Ascending aorta (tissue), 2 donors: Measurements from ENCODE around the gene SERINC5. TPM values are rescaled to one million over a fixed set of nuclear protein-coding genes. Genes with fewer than 3 reads are reported as not detected.
"Not testable (repeated sequence)": the region's sequence is repeated elsewhere in the genome, so short reads cannot be mapped to it uniquely, and the experiment has no call there.

Experiments
- DNase-seq, 2 donors: peaks; one replicate each; pipeline ENCODE4 v3.0.0-alpha.2; 2019; ENCODE audit warnings: low spot score in 2 of 2
- H3K27ac ChIP-seq, 2 donors: fragments of 200-600 bp; sonication (generic); one replicate each; pipeline ENCODE4 v1.5.1; 2016 to 2017; ENCODE audit warnings: mild to moderate bottlenecking in 1 of 2
- H3K27me3 ChIP-seq: fragments of 200-600 bp; sonication (generic); one replicate; pipeline ENCODE4 v1.5.1; 2017
- H3K36me3 ChIP-seq, 2 donors: fragments of 200-600 bp; sonication (generic); one replicate each; pipeline ENCODE4 v1.5.1; 2016
- H3K4me1 ChIP-seq, 2 donors: fragments of 200-600 bp; sonication (generic); one replicate each; pipeline ENCODE4 v1.5.1; 2016 to 2017; ENCODE audit warnings: mild to moderate bottlenecking in 1 of 2
- H3K4me3 ChIP-seq, 2 donors: fragments of 200-600 bp; sonication (generic); one replicate each; pipeline ENCODE4 v1.5.1; 2016 to 2017; ENCODE audit warnings: mild to moderate bottlenecking in 1 of 2
- H3K9me3 ChIP-seq, 2 donors: fragments of 200-600 bp; sonication (generic); one replicate each; pipeline ENCODE4 v1.5.1; 2016
- CTCF ChIP-seq, 3 experiments: fragments of 200-600 bp in 2 of 3; fragments of 450-650 bp in 1 of 3; sonication (generic) in 2 of 3; IDR thresholded peaks; one replicate each; pipeline ENCODE4 v1.5.1; 2016 to 2019; ENCODE audit warnings: antibody characterized with exemption in 3 of 3, mild to moderate bottlenecking in 1 of 3, moderate library complexity in 1 of 3
- intact Hi-C: fragments of 100-400 bp; cut with DNase I; formaldehyde crosslinking; loops from one replicate; pipeline ENCODE4 v1.15.1; 2023
- total RNA-seq: library from RNA; depleted of rRNA; stranded (reverse); fragments of >200 nt; gene quantifications from one replicate; pipeline ENCODE4 v1.1.0, GENCODE V29; 2016

SERINC5 gene
- total RNA-seq, 1 donor from 2014 or later, result 3.4 TPM

- DNase-seq, result no peak
- Histone ChIP-seq H3K4me3 (no peak overlapping the region), H3K4me1 (no peaks in the 10 kb centered on the region), H3K27me3 (no peaks in the 10 kb centered on the region), H3K36me3 (no peaks in the 10 kb centered on the region), H3K27ac (no peak overlapping the region), H3K9me3 (no peaks in the 10 kb centered on the region)
- intact Hi-C loops, result no loop called here
- no peak for TF ChIP-seq CTCF (IDR thresholded peaks at IDR 0.05)
Measured at GRCh38 chr5:80282054-80282453, 26.2 kb upstream of the SERINC5 start.

GRCh38 chr5:80277191-80277590 lies 21.3 kb upstream of the SERINC5 start:
- TF ChIP-seq CTCF (IDR thresholded peaks at IDR 0.05), result no peak
- Histone ChIP-seq H3K4me1 (no peaks in the 10 kb centered on the region), H3K27ac (no peak overlapping the region), H3K27me3 (no peaks in the 10 kb centered on the region), H3K9me3 (no peaks in the 10 kb centered on the region), H3K4me3 (no peak overlapping the region), H3K36me3 (no peaks in the 10 kb centered on the region)
- intact Hi-C loops, result no loop called here
- DNase-seq, result no peak

- no peak overlapping the region for H3K27ac ChIP-seq
Measured at GRCh38 chr5:80276186-80276585, 20.3 kb upstream of the SERINC5 start.

GRCh38 chr5:80275347-80275746 lies 19.5 kb upstream of the SERINC5 start:
- Histone ChIP-seq H3K4me3 (no peak overlapping the region), H3K27ac (no peak overlapping the region), H3K4me1 (no peaks in the 10 kb centered on the region), H3K36me3 (no peaks in the 10 kb centered on the region), H3K9me3 (no peaks in the 10 kb centered on the region), H3K27me3 (no peaks in the 10 kb centered on the region)
- TF ChIP-seq CTCF (IDR thresholded peaks at IDR 0.05), result peak in 2 of 3 experiments; percentile 21 to 40
- intact Hi-C loops, result no loop called here
- DNase-seq, result no peak

More at GRCh38 chr5:80276186-80276585, 20.3 kb upstream of the SERINC5 start:
- intact Hi-C loops, result no loop called here
- Histone ChIP-seq H3K9me3 (no peaks in the 10 kb centered on the region), H3K4me3 (no peak overlapping the region), H3K36me3 (no peaks in the 10 kb centered on the region), H3K27me3 (no peaks in the 10 kb centered on the region), H3K4me1 (no peaks in the 10 kb centered on the region)
- no peak for TF ChIP-seq CTCF (IDR thresholded peaks at IDR 0.05)
- no peak for DNase-seq

- H3K27ac ChIP-seq, H3K4me1 ChIP-seq, H3K36me3 ChIP-seq, H3K4me3 ChIP-seq, H3K9me3 ChIP-seq, DNase-seq, intact Hi-C loops, H3K27me3 ChIP-seq: not testable (repeated sequence)
Measured at GRCh38 chr5:80270543-80270942, 14.7 kb upstream of the SERINC5 start.

- intact Hi-C loops, result no loop called here
Measured at GRCh38 chr5:80269991-80270438, 14.2 kb upstream of the SERINC5 start.

More at GRCh38 chr5:80269991-80270438, 14.2 kb upstream of the SERINC5 start:
- no peak overlapping the region for H3K27ac ChIP-seq
- H3K36me3 ChIP-seq, result no peaks in the 10 kb centered on the region
- H3K4me3 ChIP-seq, result no peak overlapping the region
- H3K4me1 ChIP-seq, result no peaks in the 10 kb centered on the region
- no peak for DNase-seq
- no peaks in the 10 kb centered on the region for H3K9me3 ChIP-seq
- H3K27me3 ChIP-seq, result no peaks in the 10 kb centered on the region
- TF ChIP-seq CTCF (IDR thresholded peaks at IDR 0.05), result no peak
